ENCODE measurements around the gene SMU1. TPM values are rescaled to one million over a fixed set of nuclear protein-coding genes. Genes with fewer than 3 reads are reported as not detected.

Gene SMU1
- total RNA-seq, 4 donors from 2014 or later = 9.3 to 17.3 (median 10.9) TPM

- H3K4me1 ChIP-seq = no peaks in the 10 kb centered on the region
- H3K36me3 ChIP-seq = peaks cover 0 to 55% (median 0%) of the 10 kb centered on the region in 3 donors
- TF ChIP-seq POLR2A (IDR thresholded peaks at IDR 0.05) (no peak), CTCF (IDR thresholded peaks at IDR 0.05) (no peak)
- no peaks in the 10 kb centered on the region for H3K9me3 ChIP-seq
- no peaks in the 10 kb centered on the region for H3K27me3 ChIP-seq
- H3K27ac ChIP-seq = no peak overlapping the region
- DNase-seq = no peak
- no peak overlapping the region for H3K4me3 ChIP-seq
Measured at GRCh38 chr9:33113799-33114547, 37.5 kb upstream of the SMU1 start.

GRCh38 chr9:33112094-33112493 lies 35.6 kb upstream of the SMU1 start:
- Histone ChIP-seq H3K4me1 (no peaks in the 10 kb centered on the region), H3K9me3 (no peaks in the 10 kb centered on the region), H3K27me3 (no peaks in the 10 kb centered on the region), H3K27ac (no peak overlapping the region), H3K4me3 (no peak overlapping the region), H3K36me3 (peaks cover 0 to 48% (median 0%) of the 10 kb centered on the region in 3 donors)
- TF ChIP-seq CTCF (IDR thresholded peaks at IDR 0.05) (no peak), POLR2A (IDR thresholded peaks at IDR 0.05) (no peak)
- DNase-seq = no peak

- H3K36me3 ChIP-seq = peaks cover 0 to 48% (median 0%) of the 10 kb centered on the region in 3 donors
- no peaks in the 10 kb centered on the region for H3K27me3 ChIP-seq
- no peak for DNase-seq
- H3K4me1 ChIP-seq = no peaks in the 10 kb centered on the region
- no peak overlapping the region for H3K27ac ChIP-seq
- H3K9me3 ChIP-seq = no peaks in the 10 kb centered on the region
- no peak overlapping the region for H3K4me3 ChIP-seq
- TF ChIP-seq POLR2A (IDR thresholded peaks at IDR 0.05) = no peak
- TF ChIP-seq CTCF (IDR thresholded peaks at IDR 0.05) = no peak
Measured at GRCh38 chr9:33111631-33112030, 35.2 kb upstream of the SMU1 start.

GRCh38 chr9:33110686-33111085 lies 34.2 kb upstream of the SMU1 start:
- H3K36me3 ChIP-seq = peaks cover 0 to 43% (median 0%) of the 10 kb centered on the region in 3 donors
- H3K4me3 ChIP-seq = no peak overlapping the region
- no peaks in the 10 kb centered on the region for H3K27me3 ChIP-seq
- no peak for DNase-seq
- no peaks in the 10 kb centered on the region for H3K4me1 ChIP-seq
- H3K9me3 ChIP-seq = no peaks in the 10 kb centered on the region
- TF ChIP-seq CTCF (IDR thresholded peaks at IDR 0.05) = no peak
- no peak for TF ChIP-seq POLR2A (IDR thresholded peaks at IDR 0.05)
- no peak overlapping the region for H3K27ac ChIP-seq

GRCh38 chr9:33109850-33110595 lies 33.5 kb upstream of the SMU1 start:
- no peak for TF ChIP-seq POLR2A (IDR thresholded peaks at IDR 0.05)
- no peak for TF ChIP-seq CTCF (IDR thresholded peaks at IDR 0.05)
- Histone ChIP-seq H3K27ac (no peak overlapping the region), H3K27me3 (no peaks in the 10 kb centered on the region), H3K36me3 (peaks cover 0 to 37% (median 0%) of the 10 kb centered on the region in 3 donors), H3K9me3 (no peaks in the 10 kb centered on the region), H3K4me3 (no peak overlapping the region), H3K4me1 (no peaks in the 10 kb centered on the region)
- DNase-seq = no peak

Data from Peyer's patch (tissue), 4 donors.